H1 (cell line): ENCODE data around the gene GAS7. TPM values are rescaled to one million over a fixed set of nuclear protein-coding genes. Genes with fewer than 3 reads are reported as not detected.

Experiments used
- CTCF ChIA-PET: fragments of 300-600 bp; sonication (Branson Sonifier 250); formaldehyde crosslinking; loops from one replicate; lab custom pipeline; 2021; ENCODE audit not compliant: partially characterized antibody; lab: Charles Lee
- POLR2A ChIA-PET: fragments of 300-600 bp; sonication (Branson Sonifier 250); formaldehyde crosslinking; loops from one replicate; lab custom pipeline; 2021; ENCODE audit warnings: inconsistent platforms; ENCODE audit not compliant: partially characterized antibody; lab: Charles Lee
- DNase-seq, 2 experiments: peaks; one replicate each; pipeline versions ENCODE4 v3.0.0 to v3.0.0-alpha.2; 2010 to 2022; ENCODE audit warnings: low spot score in 2 of 2, low read depth in 1 of 2, mixed read lengths in 1 of 2
- FAIRE-seq: peaks from 2 replicates; lab custom pipeline; 2011; peaks lifted over from hg19 to GRCh38; lab: Jason Lieb, UNC
- H2AFZ ChIP-seq: 2 replicates; pipeline ENCODE4 v1.8.1; 2012; ENCODE audit warnings: low read length, inconsistent platforms
- H2AK5ac ChIP-seq: 2 replicates; pipeline ENCODE4 v1.6.1; 2013; ENCODE audit warnings: low read depth, low read length
- H2BK120ac ChIP-seq: replicated peaks from 2 replicates; pipeline ENCODE3; 2013; ENCODE audit warnings: low read depth, low read length, inconsistent platforms
- H2BK12ac ChIP-seq: 2 replicates; pipeline ENCODE4 v1.6.1; 2013; ENCODE audit warnings: low read depth, low read length
- H2BK15ac ChIP-seq: 2 replicates; pipeline ENCODE4 v1.6.1; 2013; ENCODE audit warnings: low read length
- H2BK20ac ChIP-seq: 2 replicates; pipeline ENCODE4 v1.6.1; 2013; ENCODE audit warnings: low read length
- H2BK5ac ChIP-seq: 2 replicates; pipeline ENCODE4 v1.6.1; 2013; ENCODE audit warnings: low read depth, low read length
- H3K14ac ChIP-seq: 2 replicates; pipeline ENCODE4 v1.6.1; 2013; ENCODE audit warnings: inconsistent platforms; ENCODE audit not compliant: insufficient read length
- H3K18ac ChIP-seq: 2 replicates; pipeline ENCODE4 v1.6.1; 2013; ENCODE audit warnings: low read length; ENCODE audit errors: extremely low read depth
- H3K23ac ChIP-seq: 2 replicates; pipeline ENCODE4 v1.6.1; 2013; ENCODE audit warnings: inconsistent platforms; ENCODE audit not compliant: insufficient read length
- H3K23me2 ChIP-seq: 2 replicates; pipeline ENCODE4 v1.6.1; 2013; ENCODE audit warnings: low read depth, low read length
- H3K27ac ChIP-seq: 2 replicates; pipeline ENCODE4 v1.6.1; 2011; ENCODE audit warnings: low read depth, low read length, inconsistent platforms
- H3K27me3 ChIP-seq, 4 experiments: replicated peaks in 1 of 4; 1 replicate in 1 of 4; 2 replicates in 3 of 4; pipeline versions ENCODE4 v1.6.1 to v1.8.1; 2011 to 2013; ENCODE audit warnings: low read length in 3 of 4, mild to moderate bottlenecking in 3 of 4, inconsistent platforms in 2 of 4, mixed read lengths in 2 of 4, moderate library complexity in 1 of 4; ENCODE audit not compliant: control insufficient read depth in 3 of 4, insufficient read depth in 3 of 4; ENCODE audit errors: extremely low read depth in 1 of 4
- H3K36me3 ChIP-seq, 4 experiments: 2 replicates each; pipeline versions ENCODE4 v1.6.1 to v1.8.1; 2011 to 2013; ENCODE audit warnings: mild to moderate bottlenecking in 4 of 4, low read length in 3 of 4, moderate library complexity in 2 of 4, control low read depth in 1 of 4, inconsistent platforms in 1 of 4; ENCODE audit not compliant: insufficient read depth in 4 of 4, control insufficient read depth in 2 of 4
- H3K4ac ChIP-seq: replicated peaks from 2 replicates; pipeline ENCODE3; 2013; ENCODE audit warnings: low read length, low read depth, mixed read lengths, inconsistent platforms; ENCODE audit not compliant: insufficient read length
- H3K4me1 ChIP-seq, 4 experiments: replicated peaks in 1 of 4; 1 replicate in 1 of 4; 2 replicates in 3 of 4; pipeline versions ENCODE4 v1.6.1 to v1.8.1; 2011 to 2013; ENCODE audit warnings: low read length in 3 of 4, inconsistent platforms in 2 of 4, mixed read lengths in 1 of 4; ENCODE audit not compliant: insufficient read depth in 4 of 4, control insufficient read depth in 3 of 4
- H3K4me2 ChIP-seq, 2 experiments: 2 replicates each; pipeline versions ENCODE4 v1.6.1 to v1.8.1; 2011 to 2013; ENCODE audit warnings: low read depth in 2 of 2, low read length in 2 of 2, control low read depth in 1 of 2, inconsistent platforms in 1 of 2, mild to moderate bottlenecking in 1 of 2; ENCODE audit not compliant: insufficient read depth in 1 of 2
- H3K4me3 ChIP-seq, 4 experiments: fragments of 200-600, 300-600 bp in 1 of 4; sonication (generic), shearing (Covaris generic), sonication (Bioruptor Twin) in 1 of 4; 2 replicates each; pipeline versions ENCODE4 v1.5.1 to v1.8.1; 2011 to 2016; ENCODE audit warnings: low read length in 4 of 4, low read depth in 3 of 4, control low read depth in 2 of 4, inconsistent platforms in 2 of 4, mild to moderate bottlenecking in 2 of 4, mixed read lengths in 1 of 4, moderate library complexity in 1 of 4; ENCODE audit not compliant: insufficient read depth in 2 of 4; ENCODE audit errors: extremely low read depth in 1 of 4
- H3K56ac ChIP-seq: replicated peaks from 2 replicates; pipeline ENCODE3; 2013; ENCODE audit warnings: low read depth, mild to moderate bottlenecking, mixed read lengths, low read length, inconsistent platforms; ENCODE audit not compliant: insufficient read length
- H3K79me1 ChIP-seq: 2 replicates; pipeline ENCODE4 v1.6.1; 2013; ENCODE audit warnings: low read depth, low read length, control low read depth
- H3K79me2 ChIP-seq, 2 experiments: 2 replicates each; pipeline versions ENCODE4 v1.6.1 to v1.8.1; 2012 to 2013; ENCODE audit warnings: low read length in 2 of 2, mild to moderate bottlenecking in 2 of 2, inconsistent platforms in 1 of 2; ENCODE audit not compliant: insufficient read depth in 2 of 2, control insufficient read depth in 1 of 2
- H3K9ac ChIP-seq, 4 experiments: replicated peaks in 1 of 4; 1 replicate in 1 of 4; 2 replicates in 3 of 4; pipeline versions ENCODE4 v1.6.1 to v1.8.1; 2011 to 2013; ENCODE audit warnings: low read depth in 3 of 4, low read length in 3 of 4, control low read depth in 2 of 4, mild to moderate bottlenecking in 2 of 4, moderate library complexity in 2 of 4, inconsistent platforms in 1 of 4; ENCODE audit errors: extremely low read depth in 1 of 4
- H3K9me3 ChIP-seq, 2 experiments: 2 replicates each; pipeline versions ENCODE4 v1.6.1 to v1.8.1; 2012 to 2013; ENCODE audit warnings: mild to moderate bottlenecking in 2 of 2, moderate library complexity in 2 of 2, control low read depth in 1 of 2, inconsistent platforms in 1 of 2, low read depth in 1 of 2, low read length in 1 of 2, mixed read lengths in 1 of 2; ENCODE audit not compliant: insufficient read depth in 2 of 2
- H4K20me1 ChIP-seq, 2 experiments: replicated peaks in 1 of 2; 2 replicates each; pipeline versions ENCODE3 to v1.8.1; 2011 to 2013; ENCODE audit warnings: inconsistent platforms in 2 of 2, low read length in 2 of 2, mild to moderate bottlenecking in 1 of 2; ENCODE audit not compliant: insufficient read depth in 2 of 2, control insufficient read depth in 1 of 2
- H4K5ac ChIP-seq: 2 replicates; pipeline ENCODE4 v1.6.1; 2013; ENCODE audit warnings: low read length, low read depth, mixed read lengths, inconsistent platforms; ENCODE audit not compliant: insufficient read length
- H4K8ac ChIP-seq: 2 replicates; pipeline ENCODE4 v1.8.0; 2013; ENCODE audit warnings: mild to moderate bottlenecking, moderate library complexity, low read length, inconsistent platforms; ENCODE audit not compliant: insufficient read depth; ENCODE audit errors: extremely low read depth
- H4K91ac ChIP-seq: replicated peaks from 2 replicates; pipeline ENCODE3; 2013; ENCODE audit warnings: low read length, mixed read lengths, inconsistent platforms; ENCODE audit not compliant: insufficient read length
- CHD2 ChIP-seq: IDR thresholded peaks from 2 replicates; pipeline ENCODE4 v1.6.1; 2012; ENCODE audit warnings: low read length, improper control_type of control experiment
- CTBP2 ChIP-seq: IDR thresholded peaks from 2 replicates; pipeline ENCODE4 v1.7.0; 2011; ENCODE audit warnings: borderline replicate concordance, mild to moderate bottlenecking, moderate library complexity, mixed read lengths, low read length; ENCODE audit not compliant: insufficient read depth, insufficient read length
- EP300 ChIP-seq, 2 experiments: IDR thresholded peaks; 1 replicate in 1 of 2; 2 replicates in 1 of 2; pipeline ENCODE4 v1.6.1; 2011 to 2012; ENCODE audit warnings: low read depth in 2 of 2, low read length in 2 of 2, mild to moderate bottlenecking in 2 of 2, borderline replicate concordance in 1 of 2, inconsistent platforms in 1 of 2, moderate library complexity in 1 of 2
- POU5F1 ChIP-seq: IDR thresholded peaks from 2 replicates; pipeline ENCODE4 v1.6.1; 2011; ENCODE audit warnings: low read depth, mild to moderate bottlenecking, low read length, moderate library complexity
- WGBS, 2 experiments: shearing (Covaris generic) in 1 of 2; methylation state at CpG; one replicate each; pipeline versions ENCODE4 v1.1.6 to v1.1.7; 2013 to 2015; ENCODE audit warnings: low lambda C conversion rate in 2 of 2, mixed read lengths in 2 of 2, inconsistent platforms in 1 of 2, low coverage in 1 of 2, missing lambda C conversion rate in 1 of 2; ENCODE audit not compliant: insufficient replicate concordance in 2 of 2, insufficient coverage in 1 of 2, insufficient read length in 1 of 2; ENCODE audit errors: extremely low coverage in 1 of 2, missing lambda C conversion rate in 1 of 2; 5-methylcytosine and 5-hydroxymethylcytosine counted together
- polyA plus RNA-seq, 7 experiments: library from polyadenylated mRNA; depleted of rRNA in 3 of 7; stranded (reverse) in 5 of 7; unstranded in 2 of 7; fragments of >200 nt in 5 of 7; fragments of 200-250 nt in 2 of 7; gene quantifications; 1 replicate in 5 of 7; 2 replicates in 1 of 7; 4 replicates in 1 of 7; pipeline versions ENCODE4 v1.2.1 to v1.2.3, GENCODE V29; 2011 to 2013; ENCODE audit warnings: missing spikeins in 2 of 7, mixed read lengths in 2 of 7
- total RNA-seq: library from RNA; stranded (reverse); fragmentation: NEBNext Ultra II Directional; extraction: Animal tissue kit (Norgen Biotek cat#: 25700); gene quantifications from 2 replicates; pipeline ENCODE4 v1.2.1, GENCODE V29; 2021

The GAS7 gene
- total and polyA plus RNA-seq, 2 of the 8 experiments (the other 6 are each of a cell fraction or from before 2014, with no cell fraction given), result 5.0 to 14.5 TPM

GRCh38 chr17:10192972-10193371 is 5.4 kb downstream of the GAS7 start:
- Histone ChIP-seq H3K23ac (no peak overlapping the region), H4K5ac (no peak overlapping the region), H3K4me3 (no peak overlapping the region), H2BK20ac (no peak overlapping the region), H3K27me3 (peaks cover 2 to 21% (median 16%) of the 10 kb centered on the region in 4 experiments), H2BK12ac (no peak overlapping the region), H2BK120ac (no peak overlapping the region), H2AK5ac (no peak overlapping the region), H3K56ac (no peak overlapping the region), H3K4me1 (peaks cover 0 to 8% (median 0%) of the 10 kb centered on the region in 4 experiments; a peak in 3 of 7 replicates), H3K9ac (no peak overlapping the region), H2AFZ (no peak overlapping the region), H3K14ac (no peak overlapping the region), H3K23me2 (peaks cover 6% of the 10 kb centered on the region; the same call in 1 of the 2 replicates), H4K91ac (no peak overlapping the region), H3K9me3 (peaks cover 6 to 11% of the 10 kb centered on the region in 2 experiments; a peak in 2 of 4 replicates), H3K4ac (no peak overlapping the region), H3K4me2 (no peak overlapping the region), H4K8ac (no peak overlapping the region), H2BK15ac (no peak overlapping the region), H3K18ac (no peak overlapping the region), H3K79me1 (peaks cover 3% of the 10 kb centered on the region; the same call in 1 of the 2 replicates), H3K79me2 (no peaks in the 10 kb centered on the region), H3K36me3 (0 out of 8 replicates have a peak, but pooled peaks cover 0 to 7% (median 0%) of the 10 kb centered on the region in 4 experiments), H2BK5ac (no peak overlapping the region), H3K27ac (no peak overlapping the region), H4K20me1 (peaks cover 2% of the 10 kb centered on the region in 2 experiments)
- TF ChIP-seq CHD2 (no peak), EP300 (IDR thresholded peaks at IDR 0.05; ENCODE audit: borderline replicate concordance in 1 of 2, low read depth in 2 of 2, low read length in 2 of 2) (no peak), POU5F1 (no peak), CTBP2 (no peak)
- no peak for DNase-seq
- ChIA-PET POLR2A (no interaction called here), CTCF (interaction anchor here (0.6 to 1.1 kb wide), 3 partner anchors 33 to 139 kb away, joined by 3 read pairs; no protein-coding TSS in a partner anchor)
- no peak for FAIRE-seq
- 90% methylated on average over 2 of the region's 2 CpGs; no CpG with 5 or more reads in 1 of the 2 experiments for WGBS, 2 experiments
